ENCODE measurements around the gene KLHL35. TPM values are rescaled to one million over a fixed set of nuclear protein-coding genes. Genes with fewer than 3 reads are reported as not detected.

Gene KLHL35
- total and polyA plus RNA-seq, 2 donors (not counting 1 experiment from before 2014, with no cell fraction given): 0.42 to 1.3 TPM

DNA sequence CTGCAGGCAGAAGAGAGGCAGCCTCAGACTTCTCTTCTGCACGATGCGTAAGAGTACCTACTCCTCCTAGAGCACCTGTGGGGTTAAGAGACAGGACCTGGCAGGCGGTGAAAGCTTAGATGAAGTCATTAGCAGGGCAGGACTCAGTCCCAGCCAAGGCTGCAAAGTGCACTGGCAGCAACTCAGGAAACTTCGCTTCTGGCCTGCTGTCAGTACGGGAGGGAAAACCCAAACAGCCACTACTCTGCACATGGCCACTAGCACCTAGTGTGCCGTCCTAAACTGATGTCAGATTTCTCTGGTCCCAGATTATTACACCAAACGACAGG is 8.8 kb upstream of the KLHL35 start:
- no peak overlapping the region for H3K4me3 ChIP-seq (replicated peaks in 1 of 4; ENCODE audit: control extremely low read depth in 1 of 4, insufficient read depth in 1 of 4, low read depth in 3 of 4, low read length in 4 of 4)
- H3K4me1 ChIP-seq (ENCODE audit: control insufficient read depth, extremely low read depth, insufficient read depth, low read length): no peaks in the 10 kb centered on the region
- no peak overlapping the region for H3K27ac ChIP-seq (ENCODE audit: insufficient read depth, low read length)
- no peak overlapping the region for H3K9ac ChIP-seq (ENCODE audit: insufficient read depth, low read length)
- H3K9me3 ChIP-seq (ENCODE audit: control insufficient read depth, insufficient read depth, low read depth, low read length): no peaks in the 10 kb centered on the region
- no peaks in the 10 kb centered on the region for H3K36me3 ChIP-seq (ENCODE audit: control insufficient read depth, insufficient read depth, low read length)
- H4K20me1 ChIP-seq (ENCODE audit: control insufficient read depth, extremely low read depth, insufficient read depth, low read length): no peaks in the 10 kb centered on the region
- H3K27me3 ChIP-seq (ENCODE audit: control insufficient read depth, insufficient read depth, low read length): no peaks in the 10 kb centered on the region
- H2AFZ ChIP-seq (ENCODE audit: low read length): no peak overlapping the region
- no peak overlapping the region for H3K4me2 ChIP-seq (ENCODE audit: extremely low read depth, insufficient read depth, low read length)
- no peaks in the 10 kb centered on the region for H3K79me2 ChIP-seq (ENCODE audit: control insufficient read depth, insufficient read depth, low read length)
- no peak for DNase-seq (ENCODE audit: low read depth in 2 of 2)
- no peak for TF ChIP-seq EZH2 (IDR thresholded peaks at IDR 0.05; ENCODE audit: low read length, missing control alignments)
- TF ChIP-seq, protein P1, sequence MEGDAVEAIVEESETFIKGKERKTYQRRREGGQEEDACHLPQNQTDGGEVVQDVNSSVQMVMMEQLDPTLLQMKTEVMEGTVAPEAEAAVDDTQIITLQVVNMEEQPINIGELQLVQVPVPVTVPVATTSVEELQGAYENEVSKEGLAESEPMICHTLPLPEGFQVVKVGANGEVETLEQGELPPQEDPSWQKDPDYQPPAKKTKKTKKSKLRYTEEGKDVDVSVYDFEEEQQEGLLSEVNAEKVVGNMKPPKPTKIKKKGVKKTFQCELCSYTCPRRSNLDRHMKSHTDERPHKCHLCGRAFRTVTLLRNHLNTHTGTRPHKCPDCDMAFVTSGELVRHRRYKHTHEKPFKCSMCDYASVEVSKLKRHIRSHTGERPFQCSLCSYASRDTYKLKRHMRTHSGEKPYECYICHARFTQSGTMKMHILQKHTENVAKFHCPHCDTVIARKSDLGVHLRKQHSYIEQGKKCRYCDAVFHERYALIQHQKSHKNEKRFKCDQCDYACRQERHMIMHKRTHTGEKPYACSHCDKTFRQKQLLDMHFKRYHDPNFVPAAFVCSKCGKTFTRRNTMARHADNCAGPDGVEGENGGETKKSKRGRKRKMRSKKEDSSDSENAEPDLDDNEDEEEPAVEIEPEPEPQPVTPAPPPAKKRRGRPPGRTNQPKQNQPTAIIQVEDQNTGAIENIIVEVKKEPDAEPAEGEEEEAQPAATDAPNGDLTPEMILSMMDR (conservative IDR thresholded peaks at IDR 0.05 in 1 of 2, IDR thresholded peaks at IDR 0.05 in 1 of 2; ENCODE audit: low read depth in 1 of 2, low read length in 2 of 2): no peak

DNA sequence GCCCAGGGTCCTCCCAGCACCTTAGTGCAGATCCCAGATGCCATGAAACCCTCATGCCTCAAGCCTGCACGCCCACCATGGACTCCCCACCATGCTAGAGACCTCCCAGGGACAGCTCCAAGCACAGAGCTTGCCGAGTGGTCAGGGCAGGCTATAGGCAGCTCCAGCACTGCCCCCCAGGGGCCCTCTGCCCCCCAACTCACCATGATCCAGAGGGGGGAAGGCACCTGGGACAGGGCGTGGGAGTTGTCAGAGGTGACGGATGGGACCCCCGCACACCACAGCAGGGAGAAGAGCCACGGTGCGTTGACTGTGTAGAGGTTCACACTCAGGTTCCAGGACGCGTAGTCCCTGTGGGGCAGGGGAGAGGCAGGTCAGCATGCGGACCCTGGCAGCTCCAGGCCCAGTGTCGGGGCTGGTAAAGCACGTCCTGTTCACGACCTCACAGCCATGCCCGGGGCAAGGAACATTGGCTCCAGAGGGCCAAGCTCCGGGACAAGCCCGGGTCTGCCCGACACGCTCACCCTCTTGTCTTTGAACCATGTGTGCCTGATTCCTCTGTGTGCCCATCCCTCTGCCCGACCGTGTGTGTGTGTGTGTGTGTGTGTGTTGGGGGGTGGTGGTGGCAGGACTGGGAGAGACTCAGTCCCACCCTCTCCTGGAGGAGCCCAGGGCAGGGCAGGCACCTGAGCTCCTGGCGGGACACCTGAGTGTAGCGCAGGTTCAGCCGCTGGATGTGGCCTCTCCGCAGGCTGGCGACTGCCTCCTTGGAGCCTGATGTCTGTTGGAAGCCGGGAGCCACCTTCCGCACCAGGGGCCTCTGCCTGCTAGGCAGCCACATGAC is 8.2 kb upstream of the KLHL35 start:
- no peak for TF ChIP-seq EZH2 (IDR thresholded peaks at IDR 0.05; ENCODE audit: low read length, missing control alignments)
- TF ChIP-seq, protein P1 (conservative IDR thresholded peaks at IDR 0.05 in 1 of 2, IDR thresholded peaks at IDR 0.05 in 1 of 2; ENCODE audit: low read depth in 1 of 2, low read length in 2 of 2): no peak
- Histone ChIP-seq H3K4me1 (ENCODE audit: control insufficient read depth, extremely low read depth, insufficient read depth, low read length) (no peaks in the 10 kb centered on the region), H3K27ac (ENCODE audit: insufficient read depth, low read length) (no peak overlapping the region), H3K27me3 (ENCODE audit: control insufficient read depth, insufficient read depth, low read length) (no peaks in the 10 kb centered on the region), H3K9me3 (ENCODE audit: control insufficient read depth, insufficient read depth, low read depth, low read length) (no peaks in the 10 kb centered on the region), H3K9ac (ENCODE audit: insufficient read depth, low read length) (no peak overlapping the region), H3K4me3 (replicated peaks in 1 of 4; ENCODE audit: control extremely low read depth in 1 of 4, insufficient read depth in 1 of 4, low read depth in 3 of 4, low read length in 4 of 4) (no peak overlapping the region), H3K79me2 (ENCODE audit: control insufficient read depth, insufficient read depth, low read length) (no peaks in the 10 kb centered on the region), H3K4me2 (ENCODE audit: extremely low read depth, insufficient read depth, low read length) (no peak overlapping the region), H3K36me3 (ENCODE audit: control insufficient read depth, insufficient read depth, low read length) (no peaks in the 10 kb centered on the region), H2AFZ (ENCODE audit: low read length) (no peak overlapping the region), H4K20me1 (ENCODE audit: control insufficient read depth, extremely low read depth, insufficient read depth, low read length) (no peaks in the 10 kb centered on the region)
- no peak for DNase-seq (ENCODE audit: low read depth in 2 of 2)

DNA sequence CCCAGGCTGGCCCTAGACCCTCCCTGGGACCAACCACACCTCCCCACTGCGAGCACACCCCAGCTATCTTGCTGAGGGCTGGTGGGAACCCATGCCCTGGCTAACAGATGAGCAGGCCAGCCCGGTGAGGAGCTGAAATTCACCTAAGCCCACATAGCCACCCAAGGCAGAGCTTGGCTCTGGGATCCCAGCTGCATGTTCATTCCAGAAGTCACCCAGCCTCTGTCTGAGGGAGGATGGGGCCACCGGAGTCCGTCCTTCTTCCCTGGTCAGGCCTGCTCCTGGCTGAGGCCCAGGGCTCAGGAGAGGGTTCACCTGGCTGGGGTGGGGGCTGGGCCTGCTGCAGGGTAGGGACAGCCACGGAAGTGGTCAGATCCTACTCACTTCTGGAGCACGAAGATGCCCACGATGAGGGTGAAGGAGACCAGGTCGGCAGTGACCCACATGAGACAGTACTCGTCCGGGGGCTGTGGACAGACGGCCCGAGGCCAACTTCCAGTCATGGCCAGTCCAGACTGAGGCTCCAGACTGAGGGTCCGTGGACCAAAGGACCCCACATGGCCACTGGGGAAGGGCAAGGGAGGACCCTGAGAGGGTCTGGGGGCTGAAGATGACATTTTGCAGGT is 6.6 kb upstream of the KLHL35 start:
- TF ChIP-seq, protein P1 (conservative IDR thresholded peaks at IDR 0.05 in 1 of 2, IDR thresholded peaks at IDR 0.05 in 1 of 2; ENCODE audit: low read depth in 1 of 2, low read length in 2 of 2): no peak
- no peak for TF ChIP-seq EZH2 (IDR thresholded peaks at IDR 0.05; ENCODE audit: low read length, missing control alignments)

More for the DNA sequence above, 6.6 kb upstream of the KLHL35 start:
- Histone ChIP-seq H3K4me1 (ENCODE audit: control insufficient read depth, extremely low read depth, insufficient read depth, low read length) (no peaks in the 10 kb centered on the region), H3K9ac (ENCODE audit: insufficient read depth, low read length) (no peak overlapping the region), H4K20me1 (ENCODE audit: control insufficient read depth, extremely low read depth, insufficient read depth, low read length) (no peaks in the 10 kb centered on the region), H3K36me3 (ENCODE audit: control insufficient read depth, insufficient read depth, low read length) (no peaks in the 10 kb centered on the region), H3K79me2 (ENCODE audit: control insufficient read depth, insufficient read depth, low read length) (no peaks in the 10 kb centered on the region), H3K9me3 (ENCODE audit: control insufficient read depth, insufficient read depth, low read depth, low read length) (no peaks in the 10 kb centered on the region), H3K4me3 (replicated peaks in 1 of 4; ENCODE audit: control extremely low read depth in 1 of 4, insufficient read depth in 1 of 4, low read depth in 3 of 4, low read length in 4 of 4) (no peak overlapping the region), H3K27ac (ENCODE audit: insufficient read depth, low read length) (no peak overlapping the region), H3K4me2 (ENCODE audit: extremely low read depth, insufficient read depth, low read length) (no peak overlapping the region), H3K27me3 (ENCODE audit: control insufficient read depth, insufficient read depth, low read length) (no peaks in the 10 kb centered on the region), H2AFZ (ENCODE audit: low read length) (no peak overlapping the region)
- DNase-seq (ENCODE audit: low read depth in 2 of 2): no peak
